HG03135 (cell line): ENCODE results near the gene CLDN14.
"Not testable (repeated sequence)": the region's sequence is repeated elsewhere in the genome, so short reads cannot be mapped to it uniquely, and the experiment has no call there.

Source experiments
- ATAC-seq: cut with Tn5 transposase; IDR thresholded peaks from one replicate; pipeline ENCODE4 v1.9.1; 2021; ENCODE audit warnings: mild to moderate bottlenecking, moderate library complexity; ENCODE audit not compliant: unreplicated experiment

Gene CLDN14

GRCh38 chr21:36502365-36502764, 22.4 kb upstream of the CLDN14 start:
- no peak for ATAC-seq

- no peak for ATAC-seq
Observed at GRCh38 chr21:36501589-36501892, 21.6 kb upstream of the CLDN14 start.

DNA sequence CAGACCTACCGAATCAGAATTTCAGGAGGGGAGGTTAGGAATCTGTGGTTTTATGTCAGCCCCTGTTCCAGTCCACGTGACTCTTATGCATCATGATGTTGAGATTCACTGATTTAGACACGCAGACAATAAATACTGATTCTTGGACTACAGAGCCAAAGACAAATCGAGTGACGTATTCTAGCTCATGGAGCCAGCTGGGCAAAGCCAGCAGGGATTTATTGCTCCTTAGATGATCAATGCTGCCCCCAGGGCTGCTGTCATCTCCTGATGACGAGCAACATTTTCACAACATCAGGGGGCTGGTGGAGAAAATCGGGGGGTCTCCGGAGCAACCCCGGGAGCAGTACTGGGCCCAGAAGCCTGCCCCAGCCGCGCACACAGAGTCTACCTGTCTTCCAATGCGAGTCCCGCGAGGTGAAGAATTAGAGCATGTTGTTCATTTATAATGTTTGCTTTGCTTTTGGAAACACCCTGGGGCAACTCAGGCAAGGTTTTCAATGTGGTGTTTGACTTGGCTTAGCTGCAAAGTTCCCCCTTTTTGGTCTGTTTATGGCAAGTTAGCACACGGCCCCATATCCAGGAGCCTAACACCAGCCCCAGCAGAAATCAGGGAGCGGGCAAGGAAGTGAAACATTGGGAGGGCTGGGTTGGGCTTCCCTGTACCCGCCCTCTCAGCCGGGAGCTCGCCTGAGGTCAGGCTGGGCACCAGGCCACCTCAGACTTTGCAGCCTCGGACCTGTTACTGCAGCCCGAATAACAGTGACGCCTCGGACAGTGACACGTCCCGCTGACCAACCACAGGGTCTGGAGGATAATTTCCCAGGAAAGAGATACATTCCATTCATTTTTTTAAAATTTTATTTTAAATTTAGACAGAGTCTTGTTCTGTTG, 19.9 kb upstream of the CLDN14 start:
- ATAC-seq = no peak

DNA sequence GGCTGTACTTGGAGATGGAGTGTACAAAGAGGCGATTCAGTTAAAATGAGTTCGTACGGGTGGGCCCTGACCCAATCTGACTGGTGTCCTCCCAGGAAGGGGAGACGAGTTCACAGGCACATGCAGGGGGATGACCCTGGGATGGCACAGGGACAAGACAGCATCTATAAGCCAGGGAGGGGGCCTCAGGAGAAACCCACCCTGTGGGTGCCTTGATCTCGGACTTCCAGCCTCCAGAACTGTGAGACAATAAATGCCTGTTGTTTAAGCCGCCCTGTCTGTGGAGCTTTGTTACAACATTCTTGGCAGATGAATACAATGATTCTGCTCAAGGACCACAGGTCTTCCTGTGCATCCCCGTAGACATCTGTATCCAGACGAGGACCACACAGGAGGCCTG, 14.6 kb upstream of the CLDN14 start:
- no peak for ATAC-seq

- ATAC-seq = no peak
Observed at GRCh38 chr21:36491209-36491910, 11.4 kb upstream of the CLDN14 start.

GRCh38 chr21:36489776-36490165, 9.8 kb upstream of the CLDN14 start:
- no peak for ATAC-seq

DNA sequence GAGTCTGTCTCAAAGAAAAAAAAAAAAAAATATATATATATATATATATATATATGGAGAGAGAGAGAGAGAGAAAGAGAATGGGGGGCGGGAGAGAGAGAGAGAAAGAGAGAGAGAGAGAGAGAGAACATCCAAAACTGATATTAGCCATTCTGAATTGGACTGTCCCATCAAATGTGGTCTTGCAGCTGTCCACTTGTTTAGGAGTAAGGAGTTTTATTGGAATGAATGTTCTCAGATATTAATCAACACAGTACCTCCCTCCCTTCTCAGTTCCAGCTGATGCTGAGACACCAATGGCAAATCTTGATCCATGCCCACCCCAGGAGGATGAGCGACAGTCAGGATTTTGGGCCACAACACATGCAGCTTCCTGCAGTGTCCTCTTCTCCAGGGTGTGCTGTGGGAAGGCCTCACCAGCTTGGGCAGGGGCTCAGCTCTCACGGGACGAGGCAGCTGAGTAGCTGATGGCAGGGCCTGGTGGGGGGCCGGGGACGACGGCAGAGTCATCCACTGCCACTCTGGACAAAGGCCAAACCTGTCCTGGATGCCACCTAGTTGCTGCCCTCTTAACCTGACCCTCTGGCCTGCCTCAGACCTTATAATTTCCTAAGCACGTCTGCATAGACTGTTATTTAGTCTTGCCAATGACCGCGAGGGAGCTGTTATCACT, 9.3 kb upstream of the CLDN14 start:
- ATAC-seq = no peak

DNA sequence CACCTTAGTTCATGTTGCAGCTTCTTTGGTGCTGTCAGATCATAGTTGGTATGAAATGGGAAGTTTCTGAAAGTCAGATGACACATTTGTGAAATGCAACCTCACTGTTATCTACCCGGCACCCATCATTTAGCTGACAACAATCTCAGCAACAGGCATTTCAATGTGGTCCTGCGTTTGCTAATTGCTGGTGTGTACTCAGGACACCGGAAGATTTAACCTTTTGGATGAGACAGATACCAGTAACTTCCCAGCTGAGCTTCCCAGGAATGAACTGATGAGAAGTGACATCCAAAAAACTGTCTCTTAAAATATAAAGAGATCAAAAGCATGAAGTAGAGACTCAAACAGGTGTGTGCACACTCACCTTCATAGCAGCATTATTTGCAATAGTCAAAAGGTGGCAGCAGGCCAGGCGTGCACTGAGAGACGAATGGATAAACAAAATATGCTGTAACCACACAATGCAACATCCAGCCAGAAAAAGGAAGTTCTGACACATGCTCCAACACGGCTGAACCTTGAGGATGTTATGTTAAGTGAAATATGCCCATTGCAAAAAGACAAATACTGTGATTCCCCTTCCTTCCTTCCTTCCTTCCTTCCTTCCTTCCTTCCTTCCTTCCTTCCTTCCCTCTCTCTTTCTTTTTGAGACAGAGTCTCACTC, 7.9 kb upstream of the CLDN14 start:
- ATAC-seq = no peak

GRCh38 chr21:36486246-36486645, 6.3 kb upstream of the CLDN14 start:
- no peak for ATAC-seq

- no peak for ATAC-seq
Observed at GRCh38 chr21:36485476-36485875, 5.6 kb upstream of the CLDN14 start.

DNA sequence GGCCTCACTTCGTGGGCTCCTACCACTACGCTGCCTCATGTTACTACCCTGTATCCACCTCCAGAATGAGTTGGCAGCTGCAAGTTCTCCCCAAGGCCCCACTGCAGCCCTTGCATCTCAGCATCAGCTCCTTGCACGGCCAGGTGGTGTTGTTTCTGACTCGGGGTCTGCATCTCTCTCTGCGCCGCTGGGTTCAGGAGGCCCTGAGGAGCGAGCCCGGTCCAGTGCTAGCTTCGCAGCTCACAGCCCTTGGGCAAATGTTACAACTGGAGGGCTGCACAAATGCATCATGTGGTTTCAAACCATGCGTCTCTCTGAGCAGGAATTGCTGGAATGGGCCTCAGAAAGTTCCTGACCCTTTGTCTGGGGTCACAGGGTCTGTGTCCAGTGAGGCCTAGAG, 3.2 kb upstream of the CLDN14 start:
- no peak for ATAC-seq

DNA sequence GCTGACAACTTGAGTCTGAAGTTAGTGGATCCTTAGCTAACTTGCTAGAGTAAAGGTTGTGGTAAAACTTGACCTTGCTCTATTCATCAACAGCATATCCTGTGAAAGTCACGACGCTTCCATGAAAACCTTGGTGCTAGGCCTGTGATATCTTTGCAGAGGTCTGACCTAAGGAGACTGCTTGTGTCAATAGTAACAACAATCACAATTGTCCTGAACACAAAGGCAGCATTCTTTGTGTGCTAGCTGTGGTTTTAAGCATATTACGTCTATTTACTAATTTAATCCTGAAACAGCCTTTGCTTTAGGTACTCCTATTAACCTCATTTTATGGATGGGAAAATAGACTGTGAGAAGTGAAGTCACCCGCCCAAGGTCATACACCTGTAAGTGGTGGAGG, 2.8 kb upstream of the CLDN14 start:
- ATAC-seq = no peak

DNA sequence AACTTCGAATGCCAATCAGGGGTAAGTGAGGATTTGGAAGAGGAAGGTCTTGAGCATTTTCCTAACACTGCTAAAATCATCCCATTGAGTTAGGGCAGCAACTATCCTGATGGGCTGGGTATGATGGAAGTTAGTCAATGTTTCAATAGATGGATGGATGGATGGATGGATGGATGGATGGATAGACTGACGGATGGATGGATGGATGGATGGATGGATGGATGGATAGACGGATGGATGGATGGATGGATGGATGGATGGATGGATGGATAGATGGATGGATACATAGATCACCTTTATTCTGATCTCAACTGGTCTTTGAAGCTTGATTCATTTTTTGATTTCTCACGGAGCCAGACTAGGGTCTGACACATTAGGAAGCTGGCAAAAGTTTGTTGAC, 2.3 kb upstream of the CLDN14 start:
- no peak for ATAC-seq

DNA sequence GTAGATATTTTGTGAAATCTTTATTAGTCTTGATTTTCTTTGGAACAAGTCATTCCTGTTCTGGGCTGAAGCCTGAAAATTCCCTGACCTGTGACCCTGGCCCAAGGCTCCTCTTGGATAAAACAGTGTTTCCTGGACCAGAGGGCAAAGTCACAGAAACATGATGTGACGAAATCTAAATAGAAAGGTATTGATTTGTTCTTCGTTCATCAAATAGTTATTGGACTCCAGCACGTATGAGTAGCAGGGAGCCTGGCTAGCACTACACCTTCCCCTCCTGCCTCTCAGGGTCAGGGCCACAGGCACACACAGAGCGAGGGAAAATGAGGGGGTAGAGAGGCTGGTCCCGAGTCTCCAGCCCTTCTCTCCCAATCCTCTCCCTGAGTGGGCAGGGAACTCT, 1.7 kb upstream of the CLDN14 start:
- no peak for ATAC-seq

DNA sequence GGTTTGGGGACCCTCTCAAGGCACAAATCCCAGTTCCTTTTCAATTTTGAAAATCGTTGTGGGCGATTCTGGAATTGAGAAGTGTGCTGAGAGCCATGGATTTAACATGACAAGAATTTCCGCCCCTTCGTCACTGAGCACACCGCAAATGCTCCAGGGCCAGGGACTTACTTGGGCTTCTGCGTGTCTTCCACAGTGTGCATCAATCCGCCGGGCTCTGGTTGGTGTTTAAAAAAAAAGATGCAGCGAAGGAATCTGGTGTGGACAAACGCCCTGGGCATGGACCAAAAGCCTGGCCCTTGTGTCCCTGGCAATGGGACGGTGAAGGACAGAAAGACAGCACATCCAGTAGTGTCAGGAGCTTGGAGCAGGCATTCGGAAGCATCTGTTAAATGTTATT, 696 bp upstream of the CLDN14 start:
- no peak for ATAC-seq

DNA sequence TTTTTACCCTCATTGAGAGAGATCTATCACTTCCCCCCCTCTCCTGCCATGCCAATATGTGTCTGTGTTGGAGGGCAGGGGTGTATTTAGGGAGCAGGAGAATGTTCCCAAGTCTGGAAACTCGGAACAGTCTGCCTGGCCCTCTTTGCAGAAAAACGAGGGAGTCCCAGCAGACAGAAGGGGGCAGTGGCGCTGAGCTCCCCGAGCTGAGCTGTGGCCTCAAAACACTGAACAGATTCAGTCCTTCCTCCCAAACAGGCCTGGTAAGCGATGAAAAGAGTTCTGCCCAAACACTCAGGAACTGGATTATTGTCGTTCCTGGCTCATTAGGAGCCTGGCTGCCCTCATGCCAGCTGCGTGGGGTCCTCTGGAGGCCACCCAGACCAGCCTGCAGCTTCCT, 981 bp downstream of the CLDN14 start:
- ATAC-seq = no peak

- no peak for ATAC-seq
Observed at GRCh38 chr21:36478207-36478701, 1.7 kb downstream of the CLDN14 start.

- ATAC-seq = no peak
Observed at GRCh38 chr21:36477559-36477958, 2.4 kb downstream of the CLDN14 start.

GRCh38 chr21:36477001-36477400, 2.9 kb downstream of the CLDN14 start:
- ATAC-seq = no peak

DNA sequence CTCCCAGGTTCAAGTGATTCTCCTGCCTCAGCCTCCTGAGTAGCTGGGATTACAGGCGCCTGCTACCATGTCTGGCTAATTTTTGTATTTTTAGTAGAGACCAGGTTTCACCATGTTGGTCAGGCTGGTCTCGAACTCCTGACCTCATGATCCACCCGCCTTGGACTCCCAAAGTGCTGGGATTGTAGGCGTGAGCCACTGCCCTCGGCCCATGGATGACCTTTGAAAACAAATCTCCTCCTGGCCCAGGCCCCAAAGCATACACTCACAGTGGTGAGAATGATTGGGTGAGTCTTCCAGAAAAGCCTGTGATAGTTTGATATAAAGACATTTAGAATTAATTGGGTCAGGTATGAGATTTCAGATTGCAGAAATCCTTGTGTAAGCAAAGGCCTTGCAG, 3.4 kb downstream of the CLDN14 start:
- not testable (repeated sequence) for ATAC-seq

GRCh38 chr21:36474591-36474990, 5.3 kb downstream of the CLDN14 start:
- ATAC-seq = no peak
